GM23338 (cell line): ENCODE measurements around the gene KRT15. TPM values are rescaled to one million over a fixed set of nuclear protein-coding genes. Genes with fewer than 3 reads are reported as not detected.

Experiments used
- ATAC-seq: fragments of 200-7000 bp; cut with Tn5 transposase; 3 replicates; pipeline ENCODE4 v1.9.1; 2020
- DNase-seq: peaks from one replicate; pipeline ENCODE4 v3.0.0-alpha.2; 2015; ENCODE audit warnings: low spot score
- H2AFZ ChIP-seq: fragments of 200-600 bp; sonication (generic); 2 replicates; pipeline ENCODE4 v1.8.0; 2016; ENCODE audit warnings: antibody characterized with exemption, mild to moderate bottlenecking, moderate library complexity
- H3F3A ChIP-seq: fragments of 200-600 bp; sonication (generic); replicated peaks from 2 replicates; pipeline ENCODE4 v1.8.0; 2017; ENCODE audit warnings: antibody characterized with exemption, mixed run types, low read depth
- H3K27ac ChIP-seq: fragments of 200-600 bp; sonication (generic); 2 replicates; pipeline ENCODE4 v1.6.1; 2016; ENCODE audit warnings: low read depth
- H3K27me3 ChIP-seq: fragments of 200-600 bp; sonication (generic); 2 replicates; pipeline ENCODE4 v1.8.0; 2016; ENCODE audit warnings: mild to moderate bottlenecking, mixed run types, moderate library complexity; ENCODE audit not compliant: insufficient read depth
- H3K36me3 ChIP-seq: fragments of 200-600 bp; sonication (generic); 2 replicates; pipeline ENCODE4 v1.8.0; 2016; ENCODE audit warnings: mild to moderate bottlenecking; ENCODE audit not compliant: insufficient read depth
- H3K4me1 ChIP-seq: fragments of 200-600 bp; sonication (generic); 2 replicates; pipeline ENCODE4 v1.8.0; 2016; ENCODE audit warnings: mild to moderate bottlenecking, moderate library complexity; ENCODE audit not compliant: insufficient read depth
- H3K4me2 ChIP-seq: fragments of 200-600 bp; sonication (generic); 2 replicates; pipeline ENCODE4 v1.7.1; 2017; ENCODE audit warnings: mixed run types
- H3K4me3 ChIP-seq: fragments of 200-600 bp; sonication (generic); 2 replicates; pipeline ENCODE4 v1.6.1; 2016; ENCODE audit warnings: mixed run types
- H3K79me2 ChIP-seq: fragments of 200-600 bp; sonication (generic); replicated peaks from 2 replicates; pipeline ENCODE4 v1.8.0; 2017; ENCODE audit warnings: mild to moderate bottlenecking; ENCODE audit not compliant: insufficient read depth
- H3K9me2 ChIP-seq: fragments of 200-600 bp; sonication (generic); 2 replicates; pipeline ENCODE4 v1.8.0; 2017; ENCODE audit not compliant: insufficient read depth
- H4K20me1 ChIP-seq: fragments of 200-600 bp; sonication (generic); replicated peaks from 2 replicates; pipeline ENCODE4 v1.8.0; 2017; ENCODE audit warnings: mild to moderate bottlenecking; ENCODE audit not compliant: insufficient read depth
- H3K27ac Mint-ChIP-seq: 2 replicates; pipeline ENCODE4 v1.8.0; 2020; ENCODE audit warnings: inconsistent platforms, mild to moderate bottlenecking, moderate library complexity, mixed read lengths
- H3K27me3 Mint-ChIP-seq: 3 replicates; pipeline ENCODE4 v1.8.0; 2022; ENCODE audit warnings: low read depth, mild to moderate bottlenecking, moderate library complexity, mixed read lengths, inconsistent platforms; ENCODE audit not compliant: insufficient read depth, poor library complexity
- H3K36me3 Mint-ChIP-seq: 3 replicates; pipeline ENCODE4 v1.8.0; 2021; ENCODE audit warnings: low read depth, mild to moderate bottlenecking, inconsistent platforms, moderate library complexity, mixed read lengths
- H3K4me1 Mint-ChIP-seq: 3 replicates; pipeline ENCODE4 v1.8.0; 2020; ENCODE audit warnings: mild to moderate bottlenecking, inconsistent platforms, mixed read lengths
- H3K4me3 Mint-ChIP-seq: 3 replicates; pipeline ENCODE4 v1.8.0; 2021; ENCODE audit warnings: moderate library complexity, mild to moderate bottlenecking, inconsistent platforms, mixed read lengths
- H3K9me3 Mint-ChIP-seq: 3 replicates; pipeline ENCODE4 v1.8.0; 2020; ENCODE audit warnings: moderate library complexity, mild to moderate bottlenecking, inconsistent platforms, mixed read lengths
- CREB1 ChIP-seq: fragments of 250-450 bp; sonication (Bioruptor Pico); IDR thresholded peaks from 2 replicates; pipeline ENCODE4 v1.5.0; 2020; ENCODE audit warnings: low read depth, mild to moderate bottlenecking, moderate library complexity
- EZH2 ChIP-seq: fragments of 200-600 bp; sonication (generic); IDR thresholded peaks from one replicate; pipeline ENCODE4 v1.8.0; 2017; ENCODE audit warnings: antibody characterized with exemption, mild to moderate bottlenecking, low read depth; ENCODE audit not compliant: unreplicated experiment
- EZH2phosphoT487 ChIP-seq: fragments of 200-600 bp; sonication (generic); IDR thresholded peaks from one replicate; pipeline ENCODE4 v1.8.1; 2018; ENCODE audit warnings: antibody characterized with exemption; ENCODE audit not compliant: unreplicated experiment
- JUNB ChIP-seq: IDR thresholded peaks from one replicate; pipeline ENCODE4 v1.6.1; 2016; ENCODE audit warnings: antibody characterized with exemption; ENCODE audit not compliant: unreplicated experiment
- NANOG ChIP-seq: IDR thresholded peaks from 2 replicates; pipeline ENCODE4 v1.6.1; 2016; ENCODE audit warnings: antibody characterized with exemption, borderline replicate concordance
- POLR2AphosphoS5 ChIP-seq: IDR thresholded peaks from 2 replicates; pipeline ENCODE4 v1.6.1; 2016; ENCODE audit warnings: antibody characterized with exemption, low read depth
- REST ChIP-seq: IDR thresholded peaks from one replicate; pipeline ENCODE4 v1.6.1; 2018; ENCODE audit warnings: antibody characterized with exemption; ENCODE audit not compliant: unreplicated experiment
- STAT1 ChIP-seq: IDR thresholded peaks from one replicate; pipeline ENCODE4 v1.6.1; 2016; ENCODE audit warnings: antibody characterized with exemption; ENCODE audit not compliant: unreplicated experiment
- ZNF331 ChIP-seq: fragments of 250-450 bp; sonication (Bioruptor Pico); IDR thresholded peaks from 2 replicates; pipeline ENCODE4 v1.5.0; 2020; ENCODE audit warnings: low read depth, mild to moderate bottlenecking, moderate library complexity
- polyA plus RNA-seq: library from polyadenylated mRNA; unstranded; fragments of >200 nt; fragmentation: Nextera tagmentation; extraction: Ambion mirVana; gene quantifications from 2 replicates; pipeline ENCODE4 v1.2.1, GENCODE V29; 2016
- total RNA-seq: library from RNA; depleted of rRNA; stranded (reverse); fragments of >200 nt; shearing (Covaris generic); gene quantifications from 2 replicates; pipeline ENCODE4 v1.2.3, GENCODE V29; 2014
- TF ChIP-seq, protein P1 (sequence below), 2 experiments: fragments of 200-600 bp in 1 of 2; sonication (generic) in 1 of 2; conservative IDR thresholded peaks; 2 replicates each; pipeline versions ENCODE4 v1.5.1 to v1.6.1; 2016 to 2017; ENCODE audit warnings: antibody characterized with exemption in 2 of 2, low read depth in 2 of 2, mild to moderate bottlenecking in 2 of 2, moderate library complexity in 1 of 2

Gene KRT15
- total and polyA plus RNA-seq, 2 experiments from 2014 or later = 0.03 TPM; not detected in 1

- 0 out of 2 replicates have a peak, but pooled peaks cover 4% of the 10 kb centered on the region for H3F3A ChIP-seq
- peaks cover 7% of the 10 kb centered on the region; the same call in 1 of the 2 replicates for H4K20me1 ChIP-seq
- H3K9me2 ChIP-seq = no peaks in the 10 kb centered on the region
- H3K4me3 Mint-ChIP-seq = no peak overlapping the region
- DNase-seq (peak; percentile 65), ATAC-seq (peak; percentile 67)
- H3K36me3 ChIP-seq = 0 out of 2 replicates have a peak, but pooled peaks cover 9% of the 10 kb centered on the region
- peaks cover 36% of the 10 kb centered on the region for H3K36me3 Mint-ChIP-seq
- H3K79me2 ChIP-seq = peaks cover 7% of the 10 kb centered on the region
- peak overlapping the region; percentile 48; the same call in 1 of the 2 replicates for H3K4me2 ChIP-seq
- peaks cover 26% of the 10 kb centered on the region for H3K4me1 Mint-ChIP-seq
- H3K9me3 Mint-ChIP-seq = no peaks in the 10 kb centered on the region
- no peak overlapping the region for H3K4me3 ChIP-seq
- peak overlapping the region; percentile 69 for H3K27ac ChIP-seq
- peaks cover 12% of the 10 kb centered on the region; the same call in 1 of the 2 replicates for H3K4me1 ChIP-seq
- H3K27me3 ChIP-seq = no peaks in the 10 kb centered on the region
- TF ChIP-seq POLR2AphosphoS5 = 0 out of 2 replicates have a peak, but pooled peaks have one; percentile 1
- no peak for TF ChIP-seq REST
- TF ChIP-seq ZNF331 (CRISPR knock-in tag) = no peak
- H3K27me3 Mint-ChIP-seq = peaks cover 13% of the 10 kb centered on the region
- no peak overlapping the region for H2AFZ ChIP-seq
- peak overlapping the region; percentile 20 for H3K27ac Mint-ChIP-seq
Measured at GRCh38 chr17:41521574-41522261, 3.0 kb upstream of the KRT15 start.

- no peak for DNase-seq
- H3K4me1 ChIP-seq = peaks cover 12% of the 10 kb centered on the region; the same call in 1 of the 2 replicates
- H3K27me3 ChIP-seq = no peaks in the 10 kb centered on the region
- no peak overlapping the region for H2AFZ ChIP-seq
- Mint-ChIP-seq H3K27me3 (peaks cover 13% of the 10 kb centered on the region), H3K27ac (no peak overlapping the region; the same call in 1 of the 2 replicates), H3K36me3 (peaks cover 31% of the 10 kb centered on the region), H3K9me3 (no peaks in the 10 kb centered on the region), H3K4me3 (no peak overlapping the region), H3K4me1 (peaks cover 25% of the 10 kb centered on the region)
- no peak overlapping the region for H3K4me2 ChIP-seq
- no peaks in the 10 kb centered on the region; the same call in 1 of the 2 replicates for H4K20me1 ChIP-seq
- no peaks in the 10 kb centered on the region for H3K9me2 ChIP-seq
- no peak overlapping the region for H3K27ac ChIP-seq
- H3K36me3 ChIP-seq = 0 out of 2 replicates have a peak, but pooled peaks cover 9% of the 10 kb centered on the region
- no peaks in the 10 kb centered on the region for H3K79me2 ChIP-seq
- 0 out of 2 replicates have a peak, but pooled peaks cover 4% of the 10 kb centered on the region for H3F3A ChIP-seq
- TF ChIP-seq, protein P1, sequence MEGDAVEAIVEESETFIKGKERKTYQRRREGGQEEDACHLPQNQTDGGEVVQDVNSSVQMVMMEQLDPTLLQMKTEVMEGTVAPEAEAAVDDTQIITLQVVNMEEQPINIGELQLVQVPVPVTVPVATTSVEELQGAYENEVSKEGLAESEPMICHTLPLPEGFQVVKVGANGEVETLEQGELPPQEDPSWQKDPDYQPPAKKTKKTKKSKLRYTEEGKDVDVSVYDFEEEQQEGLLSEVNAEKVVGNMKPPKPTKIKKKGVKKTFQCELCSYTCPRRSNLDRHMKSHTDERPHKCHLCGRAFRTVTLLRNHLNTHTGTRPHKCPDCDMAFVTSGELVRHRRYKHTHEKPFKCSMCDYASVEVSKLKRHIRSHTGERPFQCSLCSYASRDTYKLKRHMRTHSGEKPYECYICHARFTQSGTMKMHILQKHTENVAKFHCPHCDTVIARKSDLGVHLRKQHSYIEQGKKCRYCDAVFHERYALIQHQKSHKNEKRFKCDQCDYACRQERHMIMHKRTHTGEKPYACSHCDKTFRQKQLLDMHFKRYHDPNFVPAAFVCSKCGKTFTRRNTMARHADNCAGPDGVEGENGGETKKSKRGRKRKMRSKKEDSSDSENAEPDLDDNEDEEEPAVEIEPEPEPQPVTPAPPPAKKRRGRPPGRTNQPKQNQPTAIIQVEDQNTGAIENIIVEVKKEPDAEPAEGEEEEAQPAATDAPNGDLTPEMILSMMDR (conservative IDR thresholded peaks at IDR 0.05; ENCODE audit: low read depth in 2 of 2) = no peak
- TF ChIP-seq POLR2AphosphoS5 (no peak), EZH2 (no peak), CREB1 (CRISPR knock-in tag) (no peak), NANOG (no peak), STAT1 (no peak), JUNB (no peak), EZH2phosphoT487 (no peak), REST (no peak), ZNF331 (CRISPR knock-in tag) (no peak)
- no peak overlapping the region for H3K4me3 ChIP-seq
- peak; percentile 10; the same call in 2 of the 3 replicates for ATAC-seq
Measured at GRCh38 chr17:41520821-41521521, 2.3 kb upstream of the KRT15 start.
